Measurements from ENCODE around the gene DOCK6.

DNA sequence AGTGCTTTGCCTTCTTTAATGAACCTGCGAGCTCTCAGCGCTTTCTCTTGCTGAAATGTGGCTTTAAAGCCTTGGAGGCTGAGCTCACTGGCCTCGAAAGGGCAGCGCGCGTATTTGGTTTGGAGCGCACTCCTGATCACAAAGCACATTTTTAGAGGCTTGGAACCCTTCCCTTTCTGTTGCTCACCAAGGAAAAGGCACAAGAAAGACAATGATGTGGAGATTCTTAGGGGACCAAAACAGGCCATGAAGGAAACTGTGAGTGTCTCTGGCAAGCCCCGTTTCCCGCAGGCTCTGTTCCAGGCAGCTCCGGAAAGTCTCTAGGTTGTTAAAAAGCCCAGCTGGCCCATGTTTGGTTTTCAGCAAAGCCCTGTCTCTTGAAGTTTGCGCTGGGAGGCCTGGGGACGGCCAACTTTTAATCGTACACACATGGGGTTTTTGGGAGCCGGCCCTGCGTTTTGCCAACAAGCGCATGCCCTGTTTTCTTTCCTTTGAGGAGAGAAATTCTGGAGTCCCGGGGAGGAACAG lies 97.4 kb downstream of the DOCK6 start:
- TF ChIP-seq, protein P1, sequence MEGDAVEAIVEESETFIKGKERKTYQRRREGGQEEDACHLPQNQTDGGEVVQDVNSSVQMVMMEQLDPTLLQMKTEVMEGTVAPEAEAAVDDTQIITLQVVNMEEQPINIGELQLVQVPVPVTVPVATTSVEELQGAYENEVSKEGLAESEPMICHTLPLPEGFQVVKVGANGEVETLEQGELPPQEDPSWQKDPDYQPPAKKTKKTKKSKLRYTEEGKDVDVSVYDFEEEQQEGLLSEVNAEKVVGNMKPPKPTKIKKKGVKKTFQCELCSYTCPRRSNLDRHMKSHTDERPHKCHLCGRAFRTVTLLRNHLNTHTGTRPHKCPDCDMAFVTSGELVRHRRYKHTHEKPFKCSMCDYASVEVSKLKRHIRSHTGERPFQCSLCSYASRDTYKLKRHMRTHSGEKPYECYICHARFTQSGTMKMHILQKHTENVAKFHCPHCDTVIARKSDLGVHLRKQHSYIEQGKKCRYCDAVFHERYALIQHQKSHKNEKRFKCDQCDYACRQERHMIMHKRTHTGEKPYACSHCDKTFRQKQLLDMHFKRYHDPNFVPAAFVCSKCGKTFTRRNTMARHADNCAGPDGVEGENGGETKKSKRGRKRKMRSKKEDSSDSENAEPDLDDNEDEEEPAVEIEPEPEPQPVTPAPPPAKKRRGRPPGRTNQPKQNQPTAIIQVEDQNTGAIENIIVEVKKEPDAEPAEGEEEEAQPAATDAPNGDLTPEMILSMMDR (conservative IDR thresholded peaks at IDR 0.05 in 1 of 2, IDR thresholded peaks at IDR 0.05 in 1 of 2; ENCODE audit: low read depth in 1 of 2, low read length in 2 of 2): no peak
- TF ChIP-seq EZH2 (IDR thresholded peaks at IDR 0.05; ENCODE audit: low read length, missing control alignments): no peak
